Lower lobe of right lung (tissue), 2 donors: ENCODE data around the gene SDC1. TPM values are rescaled to one million over a fixed set of nuclear protein-coding genes. Genes with fewer than 3 reads are reported as not detected.

Experiments used
- ATAC-seq, 2 donors: fragments of 200-7000 bp; cut with Tn5 transposase; one replicate each; pipeline ENCODE4 v1.9.1; 2020 to 2022; ENCODE audit warnings: mild to moderate bottlenecking in 2 of 2, moderate library complexity in 2 of 2
- DNase-seq: peaks from one replicate; pipeline ENCODE4 v3.0.0-alpha.2; 2020
- H3K27ac ChIP-seq: fragments of 200-600 bp; one replicate; pipeline ENCODE4 v1.8.0; 2022
- H3K27me3 ChIP-seq: fragments of 200-600 bp; one replicate; pipeline ENCODE4 v1.8.0; 2022; ENCODE audit warnings: low read depth
- H3K36me3 ChIP-seq: fragments of 200-600 bp; one replicate; pipeline ENCODE4 v1.8.0; 2022; ENCODE audit warnings: mild to moderate bottlenecking
- H3K4me1 ChIP-seq: fragments of 200-600 bp; one replicate; pipeline ENCODE4 v1.8.0; 2022
- H3K4me3 ChIP-seq: fragments of 200-600 bp; one replicate; pipeline ENCODE4 v1.8.0; 2022; ENCODE audit warnings: mild to moderate bottlenecking
- H3K9me3 ChIP-seq: fragments of 200-600 bp; one replicate; pipeline ENCODE4 v1.8.0; 2022
- intact Hi-C: fragments of 100-400 bp; cut with DNase I; formaldehyde crosslinking; loops from one replicate; pipeline ENCODE4 v1.11.0; 2022
- total RNA-seq: library from RNA; stranded (reverse); fragmentation: NEBNext Ultra II Directional; extraction: Animal tissue kit (Norgen Biotek cat#: 25700); gene quantifications from one replicate; pipeline ENCODE4 v1.2.1, GENCODE V29; 2021
- TF ChIP-seq, protein P1 (sequence below): fragments of 200-600 bp; IDR thresholded peaks from one replicate; pipeline ENCODE4 v1.8.0; 2022; ENCODE audit warnings: antibody characterized with exemption, mild to moderate bottlenecking
- donor health status: DM: no; HTN: yes; CAD: no; lungs with severe emphysema.

The SDC1 gene
- total RNA-seq, 1 donor from 2014 or later, result 90.0 TPM

DNA sequence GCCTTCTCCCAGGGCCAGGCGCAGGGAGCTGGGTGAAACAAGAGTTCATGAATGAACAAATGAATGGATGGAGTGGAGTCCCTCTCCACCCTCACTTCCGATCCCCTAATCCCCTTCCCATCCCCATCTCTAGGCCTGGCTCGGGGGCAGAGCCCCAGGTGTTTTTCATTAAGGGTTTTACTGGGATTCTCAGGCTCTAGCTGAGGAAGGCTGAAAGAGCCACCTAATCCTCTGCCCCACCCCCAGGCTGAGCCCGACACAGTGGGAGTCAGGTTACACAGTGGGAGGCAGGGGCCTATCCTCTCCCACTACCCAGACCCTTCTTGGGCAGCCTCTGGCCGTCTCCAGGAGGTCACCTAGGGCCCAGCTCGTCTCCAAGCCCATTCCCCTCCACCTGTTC, 36.1 kb downstream of the SDC1 start:
- no peaks in the 10 kb centered on the region for H3K36me3 ChIP-seq
- TF ChIP-seq, protein P1, sequence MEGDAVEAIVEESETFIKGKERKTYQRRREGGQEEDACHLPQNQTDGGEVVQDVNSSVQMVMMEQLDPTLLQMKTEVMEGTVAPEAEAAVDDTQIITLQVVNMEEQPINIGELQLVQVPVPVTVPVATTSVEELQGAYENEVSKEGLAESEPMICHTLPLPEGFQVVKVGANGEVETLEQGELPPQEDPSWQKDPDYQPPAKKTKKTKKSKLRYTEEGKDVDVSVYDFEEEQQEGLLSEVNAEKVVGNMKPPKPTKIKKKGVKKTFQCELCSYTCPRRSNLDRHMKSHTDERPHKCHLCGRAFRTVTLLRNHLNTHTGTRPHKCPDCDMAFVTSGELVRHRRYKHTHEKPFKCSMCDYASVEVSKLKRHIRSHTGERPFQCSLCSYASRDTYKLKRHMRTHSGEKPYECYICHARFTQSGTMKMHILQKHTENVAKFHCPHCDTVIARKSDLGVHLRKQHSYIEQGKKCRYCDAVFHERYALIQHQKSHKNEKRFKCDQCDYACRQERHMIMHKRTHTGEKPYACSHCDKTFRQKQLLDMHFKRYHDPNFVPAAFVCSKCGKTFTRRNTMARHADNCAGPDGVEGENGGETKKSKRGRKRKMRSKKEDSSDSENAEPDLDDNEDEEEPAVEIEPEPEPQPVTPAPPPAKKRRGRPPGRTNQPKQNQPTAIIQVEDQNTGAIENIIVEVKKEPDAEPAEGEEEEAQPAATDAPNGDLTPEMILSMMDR, result no peak
- DNase-seq (no peak), ATAC-seq (no peak)
- no peak overlapping the region for H3K4me3 ChIP-seq
- H3K27ac ChIP-seq, result no peak overlapping the region
- no peaks in the 10 kb centered on the region for H3K27me3 ChIP-seq
- peaks cover 45% of the 10 kb centered on the region for H3K4me1 ChIP-seq
- H3K9me3 ChIP-seq, result no peaks in the 10 kb centered on the region
- intact Hi-C loops, result no loop called here

DNA sequence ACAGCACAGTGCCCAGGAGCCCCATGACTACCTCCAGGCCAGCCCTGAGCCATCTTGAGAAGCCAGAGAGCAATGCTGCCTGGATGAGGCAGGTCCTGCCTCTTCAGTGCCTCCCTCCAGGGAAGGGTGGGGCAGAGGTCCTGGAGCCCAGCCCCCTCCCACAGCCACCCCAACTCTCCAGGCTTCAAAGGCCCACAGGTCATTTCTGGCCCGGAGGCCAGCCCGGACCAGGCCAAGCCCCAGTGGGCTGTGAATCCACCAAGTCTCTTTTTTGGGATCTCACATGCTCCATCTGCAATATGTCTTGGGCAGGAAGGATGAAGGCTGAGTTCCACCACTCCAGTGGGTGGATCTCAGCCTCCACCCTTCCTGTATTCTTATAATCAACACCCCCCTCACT, 36.7 kb downstream of the SDC1 start:
- no peaks in the 10 kb centered on the region for H3K27me3 ChIP-seq
- H3K4me3 ChIP-seq, result no peak overlapping the region

DNA sequence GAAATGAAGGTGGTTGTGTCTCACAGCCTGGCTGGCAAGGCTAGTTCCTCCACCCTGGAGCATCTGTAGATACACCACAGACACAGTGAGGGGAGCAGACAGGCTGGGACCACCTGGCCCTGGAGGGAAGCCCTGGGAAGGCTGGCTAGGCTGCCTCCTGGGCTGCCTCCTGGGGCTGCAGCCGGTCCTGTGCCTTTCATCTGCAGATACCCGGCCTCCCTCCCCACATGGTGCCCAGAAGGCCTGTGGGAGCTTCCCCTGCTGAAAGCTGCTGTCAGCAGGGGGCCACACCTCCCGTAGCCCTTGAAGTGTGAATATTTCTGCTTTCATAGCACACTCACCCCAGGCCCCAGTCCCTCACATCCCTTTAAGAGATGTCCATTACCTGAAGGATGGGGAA, 37.6 kb downstream of the SDC1 start:
- no peaks in the 10 kb centered on the region for H3K27me3 ChIP-seq
- peaks cover 58% of the 10 kb centered on the region for H3K4me1 ChIP-seq
- TF ChIP-seq, protein P1, result no peak
- H3K36me3 ChIP-seq, result no peaks in the 10 kb centered on the region
- DNase-seq, result no peak
- H3K4me3 ChIP-seq, result no peak overlapping the region
- ATAC-seq, result no peak
- H3K9me3 ChIP-seq, result no peaks in the 10 kb centered on the region
- H3K27ac ChIP-seq, result peak overlapping the region; percentile 82
- intact Hi-C loops, result no loop called here

More for the DNA sequence above, 36.7 kb downstream of the SDC1 start:
- ATAC-seq (no peak), DNase-seq (no peak)
- no peak overlapping the region for H3K27ac ChIP-seq
- TF ChIP-seq, protein P1, result no peak
- intact Hi-C loops, result no loop called here
- no peaks in the 10 kb centered on the region for H3K9me3 ChIP-seq
- H3K4me1 ChIP-seq, result peaks cover 51% of the 10 kb centered on the region
- H3K36me3 ChIP-seq, result no peaks in the 10 kb centered on the region

DNA sequence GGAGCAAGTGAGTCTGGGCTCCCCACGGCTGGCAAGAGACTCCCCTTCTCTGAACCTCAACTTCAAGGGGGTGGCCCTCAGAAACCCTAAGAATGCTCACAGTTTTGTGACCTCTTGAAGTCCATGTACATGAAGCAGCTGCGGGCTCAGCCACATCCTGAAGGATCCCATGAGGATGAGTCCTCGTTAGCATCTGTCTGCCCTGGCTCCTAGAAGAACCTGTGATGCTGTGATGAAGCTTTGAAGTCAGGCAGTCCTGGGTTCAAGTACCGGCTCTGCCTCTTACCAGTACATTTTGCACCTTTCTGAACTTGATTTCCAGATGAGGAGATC, 38.1 kb downstream of the SDC1 start:
- Histone ChIP-seq H3K4me3 (no peak overlapping the region), H3K36me3 (no peaks in the 10 kb centered on the region), H3K27me3 (no peaks in the 10 kb centered on the region), H3K4me1 (peaks cover 58% of the 10 kb centered on the region), H3K27ac (peak overlapping the region; percentile 82), H3K9me3 (no peaks in the 10 kb centered on the region)
- TF ChIP-seq, protein P1, result no peak
- DNase-seq, result no peak
- no peak for ATAC-seq
- intact Hi-C loops, result no loop called here

- intact Hi-C loops, result no loop called here
- Histone ChIP-seq H3K4me1 (peaks cover 58% of the 10 kb centered on the region), H3K27ac (peak overlapping the region; percentile 82), H3K4me3 (no peak overlapping the region), H3K36me3 (no peaks in the 10 kb centered on the region), H3K9me3 (no peaks in the 10 kb centered on the region), H3K27me3 (no peaks in the 10 kb centered on the region)
- DNase-seq (peak; percentile 71), ATAC-seq (peak; percentile 46 to 58)
- TF ChIP-seq, protein P1, result no peak
Measured at GRCh38 chr2:20186078-20186854, 38.7 kb downstream of the SDC1 start.
